ENCODE results near the gene JAKMIP2.
A peak's percentile ranks its signal among the peaks of the same experiment; 100 is the strongest.

JAKMIP2 gene

GRCh38 chr5:147782110-147783028 is at the start of gene JAKMIP2 (continued):
- TF ChIP-seq SETDB1 (IDR thresholded peaks at IDR 0.05; ENCODE audit: insufficient read length, low read length) (no peak), ZNF23 (tag by site-specific recombination; IDR thresholded peaks at IDR 0.05; ENCODE audit: borderline replicate concordance) (no peak), ZNF776 (tag by site-specific recombination; IDR thresholded peaks at IDR 0.05; ENCODE audit: borderline replicate concordance) (no peak), ZNF311 (tag by site-specific recombination; IDR thresholded peaks at IDR 0.05; ENCODE audit: borderline replicate concordance) (no peak), ZSCAN5A (tag by site-specific recombination; IDR thresholded peaks at IDR 0.05) (no peak), ZBTB7A (tag by site-specific recombination; IDR thresholded peaks at IDR 0.05; ENCODE audit: low read depth) (no peak), GFI1B (tag by site-specific recombination; IDR thresholded peaks at IDR 0.05) (no peak), ZNF548 (tag by site-specific recombination; IDR thresholded peaks at IDR 0.05) (no peak), ZXDB (tag by site-specific recombination; IDR thresholded peaks at IDR 0.05) (peak; percentile 71), ZBTB20 (tag by site-specific recombination; IDR thresholded peaks at IDR 0.05) (peak; percentile 76), ELK4 (IDR thresholded peaks at IDR 0.05; ENCODE audit: borderline replicate concordance, low read depth, low read length) (no peak), ZNF175 (tag by site-specific recombination; IDR thresholded peaks at IDR 0.05) (no peak), ZNF521 (tag by site-specific recombination; IDR thresholded peaks at IDR 0.05) (no peak), ZNF146 (tag by site-specific recombination; IDR thresholded peaks at IDR 0.05) (no peak), ZNF658 (tag by site-specific recombination; IDR thresholded peaks at IDR 0.05) (no peak), ZNF211 (tag by site-specific recombination; IDR thresholded peaks at IDR 0.05; ENCODE audit: low read depth) (no peak), ZNF404 (tag by site-specific recombination; IDR thresholded peaks at IDR 0.05) (no peak), ZNF140 (tag by site-specific recombination; IDR thresholded peaks at IDR 0.05) (no peak), ZNF777 (tag by site-specific recombination; IDR thresholded peaks at IDR 0.05; ENCODE audit: borderline replicate concordance) (no peak), ZSCAN18 (tag by site-specific recombination; IDR thresholded peaks at IDR 0.05) (no peak), ZNF274 (IDR thresholded peaks at IDR 0.05; ENCODE audit: low read length) (no peak), ZNF274 (tag by site-specific recombination; IDR thresholded peaks at IDR 0.05; ENCODE audit: borderline replicate concordance) (no peak), ZNF621 (tag by site-specific recombination; IDR thresholded peaks at IDR 0.05) (no peak), ZFHX2 (tag by site-specific recombination; conservative IDR thresholded peaks at IDR 0.05) (no peak), OSR2 (tag by site-specific recombination; IDR thresholded peaks at IDR 0.05) (peak; percentile 96), ZBTB21 (tag by site-specific recombination; IDR thresholded peaks at IDR 0.05) (no peak), GLIS2 (tag by site-specific recombination; IDR thresholded peaks at IDR 0.05) (peak; percentile 65; the same call in 1 of the 2 replicates)
- TF ChIP-seq, protein P1, sequence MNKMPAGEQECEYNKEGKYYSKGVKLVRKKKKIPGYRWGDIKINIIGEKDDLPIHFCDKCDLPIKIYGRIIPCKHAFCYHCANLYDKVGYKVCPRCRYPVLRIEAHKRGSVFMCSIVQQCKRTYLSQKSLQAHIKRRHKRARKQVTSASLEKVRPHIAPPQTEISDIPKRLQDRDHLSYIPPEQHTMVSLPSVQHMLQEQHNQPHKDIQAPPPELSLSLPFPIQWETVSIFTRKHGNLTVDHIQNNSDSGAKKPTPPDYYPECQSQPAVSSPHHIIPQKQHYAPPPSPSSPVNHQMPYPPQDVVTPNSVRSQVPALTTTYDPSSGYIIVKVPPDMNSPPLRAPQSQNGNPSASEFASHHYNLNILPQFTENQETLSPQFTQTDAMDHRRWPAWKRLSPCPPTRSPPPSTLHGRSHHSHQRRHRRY (tag by site-specific recombination; IDR thresholded peaks at IDR 0.05): no peak
- TF ChIP-seq, protein P2, sequence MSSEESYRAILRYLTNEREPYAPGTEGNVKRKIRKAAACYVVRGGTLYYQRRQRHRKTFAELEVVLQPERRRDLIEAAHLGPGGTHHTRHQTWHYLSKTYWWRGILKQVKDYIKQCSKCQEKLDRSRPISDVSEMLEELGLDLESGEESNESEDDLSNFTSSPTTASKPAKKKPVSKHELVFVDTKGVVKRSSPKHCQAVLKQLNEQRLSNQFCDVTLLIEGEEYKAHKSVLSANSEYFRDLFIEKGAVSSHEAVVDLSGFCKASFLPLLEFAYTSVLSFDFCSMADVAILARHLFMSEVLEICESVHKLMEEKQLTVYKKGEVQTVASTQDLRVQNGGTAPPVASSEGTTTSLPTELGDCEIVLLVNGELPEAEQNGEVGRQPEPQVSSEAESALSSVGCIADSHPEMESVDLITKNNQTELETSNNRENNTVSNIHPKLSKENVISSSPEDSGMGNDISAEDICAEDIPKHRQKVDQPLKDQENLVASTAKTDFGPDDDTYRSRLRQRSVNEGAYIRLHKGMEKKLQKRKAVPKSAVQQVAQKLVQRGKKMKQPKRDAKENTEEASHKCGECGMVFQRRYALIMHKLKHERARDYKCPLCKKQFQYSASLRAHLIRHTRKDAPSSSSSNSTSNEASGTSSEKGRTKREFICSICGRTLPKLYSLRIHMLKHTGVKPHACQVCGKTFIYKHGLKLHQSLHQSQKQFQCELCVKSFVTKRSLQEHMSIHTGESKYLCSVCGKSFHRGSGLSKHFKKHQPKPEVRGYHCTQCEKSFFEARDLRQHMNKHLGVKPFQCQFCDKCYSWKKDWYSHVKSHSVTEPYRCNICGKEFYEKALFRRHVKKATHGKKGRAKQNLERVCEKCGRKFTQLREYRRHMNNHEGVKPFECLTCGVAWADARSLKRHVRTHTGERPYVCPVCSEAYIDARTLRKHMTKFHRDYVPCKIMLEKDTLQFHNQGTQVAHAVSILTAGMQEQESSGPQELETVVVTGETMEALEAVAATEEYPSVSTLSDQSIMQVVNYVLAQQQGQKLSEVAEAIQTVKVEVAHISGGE (tag by site-specific recombination; conservative IDR thresholded peaks at IDR 0.05; ENCODE audit: low read depth): no peak
- TF ChIP-seq, protein P3, sequence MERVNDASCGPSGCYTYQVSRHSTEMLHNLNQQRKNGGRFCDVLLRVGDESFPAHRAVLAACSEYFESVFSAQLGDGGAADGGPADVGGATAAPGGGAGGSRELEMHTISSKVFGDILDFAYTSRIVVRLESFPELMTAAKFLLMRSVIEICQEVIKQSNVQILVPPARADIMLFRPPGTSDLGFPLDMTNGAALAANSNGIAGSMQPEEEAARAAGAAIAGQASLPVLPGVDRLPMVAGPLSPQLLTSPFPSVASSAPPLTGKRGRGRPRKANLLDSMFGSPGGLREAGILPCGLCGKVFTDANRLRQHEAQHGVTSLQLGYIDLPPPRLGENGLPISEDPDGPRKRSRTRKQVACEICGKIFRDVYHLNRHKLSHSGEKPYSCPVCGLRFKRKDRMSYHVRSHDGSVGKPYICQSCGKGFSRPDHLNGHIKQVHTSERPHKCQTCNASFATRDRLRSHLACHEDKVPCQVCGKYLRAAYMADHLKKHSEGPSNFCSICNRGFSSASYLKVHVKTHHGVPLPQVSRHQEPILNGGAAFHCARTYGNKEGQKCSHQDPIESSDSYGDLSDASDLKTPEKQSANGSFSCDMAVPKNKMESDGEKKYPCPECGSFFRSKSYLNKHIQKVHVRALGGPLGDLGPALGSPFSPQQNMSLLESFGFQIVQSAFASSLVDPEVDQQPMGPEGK (tag by site-specific recombination; IDR thresholded peaks at IDR 0.05): peak; percentile 91
